PC-3 (cell line): ENCODE measurements around the gene CRTC3. TPM values are rescaled to one million over a fixed set of nuclear protein-coding genes. Genes with fewer than 3 reads are reported as not detected.

Source experiments
- ATAC-seq: fragments of 200-7000 bp; cut with Tn5 transposase; 2 replicates; pipeline ENCODE4 v1.9.1; 2020; ENCODE audit warnings: mild to moderate bottlenecking, moderate library complexity
- BruUV-seq: library from RNA; stranded (reverse); fragments of 400-500 nt; replicated peaks from 2 replicates; lab custom pipeline; 2021; lab: Mats Ljungman, UMichigan
- CTCF ChIA-PET: fragments of 300-600 bp; sonication (Branson Sonifier 250); formaldehyde crosslinking; loops from one replicate; lab custom pipeline; 2022; ENCODE audit warnings: antibody characterized with exemption; lab: Charles Lee
- POLR2A ChIA-PET: fragments of 300-600 bp; sonication (Branson Sonifier 250); formaldehyde crosslinking; loops from one replicate; lab custom pipeline; 2022; ENCODE audit warnings: antibody characterized with exemption; ENCODE audit not compliant: unreplicated experiment; lab: Charles Lee
- DNase-seq: peaks from one replicate; pipeline ENCODE4 v3.0.0-alpha.2; 2015
- H2AFZ ChIP-seq: fragments of 300-600 bp; sonication (generic); 2 replicates; pipeline ENCODE4 v1.6.0; 2016; ENCODE audit warnings: antibody characterized with exemption, low read length
- H3F3A ChIP-seq: fragments of 300-600 bp; sonication (generic); one replicate; pipeline ENCODE4 v1.6.0; 2017; ENCODE audit warnings: antibody characterized with exemption, low read length, control low read depth, mild to moderate bottlenecking; ENCODE audit not compliant: unreplicated experiment
- H3K27ac ChIP-seq: fragments of 300-600 bp; sonication (generic); 2 replicates; pipeline ENCODE4 v1.5.1; 2016; ENCODE audit warnings: mild to moderate bottlenecking, low read length
- H3K27me3 ChIP-seq: fragments of 300-600 bp; sonication (generic); 2 replicates; pipeline ENCODE4 v1.6.1; 2016; ENCODE audit warnings: low read length, mixed read lengths
- H3K36me3 ChIP-seq: fragments of 300-600 bp; sonication (generic); 2 replicates; pipeline ENCODE4 v1.6.1; 2016; ENCODE audit warnings: low read depth, mixed run types, low read length, mixed read lengths
- H3K4me1 ChIP-seq: fragments of 300-600 bp; sonication (generic); 2 replicates; pipeline ENCODE4 v1.5.1; 2016; ENCODE audit warnings: low read length; ENCODE audit not compliant: insufficient read depth
- H3K4me2 ChIP-seq: fragments of 300-600 bp; sonication (generic); 2 replicates; pipeline ENCODE4 v1.6.0; 2016; ENCODE audit warnings: low read length
- H3K4me3 ChIP-seq: fragments of 300-600 bp; sonication (generic); 2 replicates; pipeline ENCODE4 v1.5.1; 2016; ENCODE audit warnings: mild to moderate bottlenecking, low read length, mixed read lengths
- H3K79me2 ChIP-seq: fragments of 300-600 bp; sonication (generic); 2 replicates; pipeline ENCODE4 v1.6.1; 2017; ENCODE audit warnings: low read length, mixed read lengths
- H3K9ac ChIP-seq: fragments of 300-600 bp; sonication (generic); 2 replicates; pipeline ENCODE4 v1.6.0; 2016; ENCODE audit warnings: mild to moderate bottlenecking, low read length
- H3K9me2 ChIP-seq: fragments of 300-600 bp; sonication (generic); replicated peaks from 2 replicates; pipeline ENCODE4 v1.6.1; 2016; ENCODE audit warnings: mixed run types, low read length, mixed read lengths
- H3K9me3 ChIP-seq: fragments of 300-600 bp; sonication (generic); 2 replicates; pipeline ENCODE4 v1.6.1; 2016; ENCODE audit warnings: low read length, mixed read lengths
- H4K20me1 ChIP-seq: fragments of 300-600 bp; sonication (generic); 2 replicates; pipeline ENCODE4 v1.6.1; 2016; ENCODE audit warnings: low read length, mixed read lengths
- CTCF ChIP-seq: fragments of 300-600 bp; sonication (generic); conservative IDR thresholded peaks from 2 replicates; pipeline ENCODE4 v1.5.1; 2017; ENCODE audit warnings: antibody characterized with exemption, low read depth, mild to moderate bottlenecking, low read length
- EZH2 ChIP-seq: fragments of 300-600 bp; sonication (generic); IDR thresholded peaks from one replicate; pipeline ENCODE4 v1.6.1; 2017; ENCODE audit warnings: antibody characterized with exemption, mild to moderate bottlenecking, low read length; ENCODE audit not compliant: unreplicated experiment
- EZH2phosphoT487 ChIP-seq: fragments of 300-600 bp; sonication (generic); IDR thresholded peaks from 2 replicates; pipeline ENCODE4 v1.6.1; 2018; ENCODE audit warnings: mild to moderate bottlenecking, antibody characterized with exemption, low read length, borderline replicate concordance
- intact Hi-C: fragments of 100-400 bp; cut with micrococcal nuclease; formaldehyde crosslinking; loops from 2 replicates; pipeline ENCODE4 v1.9.0; 2023
- total RNA-seq: library from RNA; depleted of rRNA; stranded (reverse); fragments of >200 nt; gene quantifications from 2 replicates; pipeline ENCODE4 v1.2.3, GENCODE V29; 2014

CRTC3 gene
- total RNA-seq, 1 experiment from 2014 or later: 12.4 TPM

- Histone ChIP-seq H2AFZ (no peak overlapping the region), H3K36me3 (no peaks in the 10 kb centered on the region), H3K9ac (no peak overlapping the region), H3K9me3 (no peaks in the 10 kb centered on the region), H4K20me1 (no peaks in the 10 kb centered on the region), H3K27me3 (no peaks in the 10 kb centered on the region), H3K9me2 (no peaks in the 10 kb centered on the region), H3K27ac (no peak overlapping the region), H3K4me2 (no peak overlapping the region), H3K4me1 (peaks cover 5% of the 10 kb centered on the region), H3F3A (no peaks in the 10 kb centered on the region), H3K4me3 (no peak overlapping the region), H3K79me2 (no peaks in the 10 kb centered on the region)
- TF ChIP-seq CTCF (no peak), EZH2phosphoT487 (no peak), EZH2 (no peak)
- POLR2A ChIA-PET: no interaction called here
- DNase-seq: no peak
- intact Hi-C loops: no loop called here
- no TSS peak for BruUV-seq
- CTCF ChIA-PET: no interaction called here
- ATAC-seq: no peak
Measured at GRCh38 chr15:90586948-90587347, 57.2 kb downstream of the CRTC3 start.

GRCh38 chr15:90588427-90588826 lies 58.7 kb downstream of the CRTC3 start:
- H3K9me2 ChIP-seq: no peaks in the 10 kb centered on the region
- BruUV-seq: no TSS peak
- peaks cover 16% of the 10 kb centered on the region for H3K4me1 ChIP-seq
- CTCF ChIA-PET: no interaction called here
- no peak overlapping the region for H3K4me2 ChIP-seq
- POLR2A ChIA-PET: no interaction called here
- H2AFZ ChIP-seq: no peak overlapping the region
- ATAC-seq: no peak
- DNase-seq: no peak
- TF ChIP-seq EZH2 (no peak), CTCF (no peak), EZH2phosphoT487 (no peak)
- no peak overlapping the region for H3K9ac ChIP-seq
- H3K27ac ChIP-seq: no peak overlapping the region
- no peaks in the 10 kb centered on the region for H3F3A ChIP-seq
- H3K79me2 ChIP-seq: no peaks in the 10 kb centered on the region
- intact Hi-C loops: no loop called here
- no peaks in the 10 kb centered on the region for H3K27me3 ChIP-seq
- no peaks in the 10 kb centered on the region for H4K20me1 ChIP-seq
- H3K36me3 ChIP-seq: no peaks in the 10 kb centered on the region
- no peaks in the 10 kb centered on the region for H3K9me3 ChIP-seq
- no peak overlapping the region for H3K4me3 ChIP-seq

GRCh38 chr15:90591524-90591923 lies 61.8 kb downstream of the CRTC3 start:
- no peak overlapping the region for H3K4me3 ChIP-seq
- intact Hi-C loops: no loop called here
- no peaks in the 10 kb centered on the region for H3K79me2 ChIP-seq
- ChIA-PET POLR2A (no interaction called here), CTCF (no interaction called here)
- H3K36me3 ChIP-seq: no peaks in the 10 kb centered on the region
- no peaks in the 10 kb centered on the region for H3K9me2 ChIP-seq
- no peak overlapping the region for H3K4me2 ChIP-seq
- H3K27me3 ChIP-seq: no peaks in the 10 kb centered on the region
- ATAC-seq: no peak
- no peaks in the 10 kb centered on the region for H4K20me1 ChIP-seq
- TF ChIP-seq CTCF (no peak), EZH2phosphoT487 (no peak), EZH2 (no peak)
- DNase-seq: no peak
- H3K4me1 ChIP-seq: peaks cover 31% of the 10 kb centered on the region
- H3K27ac ChIP-seq: peak overlapping the region; percentile 48
- H3F3A ChIP-seq: no peaks in the 10 kb centered on the region
- H3K9me3 ChIP-seq: no peaks in the 10 kb centered on the region
- no TSS peak for BruUV-seq
- H2AFZ ChIP-seq: no peak overlapping the region
- H3K9ac ChIP-seq: 0 out of 2 replicates have a peak overlapping the region, but pooled peaks have one; percentile 17
